HG02642 (cell line): ENCODE results near the gene IL1F10.
"Not testable (repeated sequence)": the region's sequence is repeated elsewhere in the genome, so short reads cannot be mapped to it uniquely, and the experiment has no call there.

Experiments used
- ATAC-seq: cut with Tn5 transposase; IDR thresholded peaks from one replicate; pipeline ENCODE4 v1.9.1; 2021; ENCODE audit warnings: mild to moderate bottlenecking; ENCODE audit not compliant: unreplicated experiment, poor library complexity

Gene IL1F10

GRCh38 chr2:113078350-113078839, 10.6 kb downstream of the IL1F10 start:
- no peak for ATAC-seq

- ATAC-seq: no peak
These were observed 11.4 kb downstream of the IL1F10 start for GRCh38 chr2:113079131-113079530.

- no peak for ATAC-seq
These were observed 12.4 kb downstream of the IL1F10 start for GRCh38 chr2:113080134-113080533.

GRCh38 chr2:113081488-113082210, 13.9 kb downstream of the IL1F10 start:
- no peak for ATAC-seq

- ATAC-seq: no peak
These were observed 15.5 kb downstream of the IL1F10 start for GRCh38 chr2:113083296-113083695.

GRCh38 chr2:113084249-113085000, 16.7 kb downstream of the IL1F10 start:
- no peak for ATAC-seq

- ATAC-seq: no peak
These were observed 17.8 kb downstream of the IL1F10 start for GRCh38 chr2:113085542-113085941.

- ATAC-seq: no peak
These were observed 20.6 kb downstream of the IL1F10 start for GRCh38 chr2:113088213-113088992.

- no peak for ATAC-seq
These were observed 22.1 kb downstream of the IL1F10 start for GRCh38 chr2:113089916-113090315.

GRCh38 chr2:113091231-113091896, 23.6 kb downstream of the IL1F10 start:
- no peak for ATAC-seq

- ATAC-seq: no peak
These were observed 25.3 kb downstream of the IL1F10 start for GRCh38 chr2:113092864-113093612.

GRCh38 chr2:113093613-113093977, 25.8 kb downstream of the IL1F10 start:
- ATAC-seq: no peak

- not testable (repeated sequence) for ATAC-seq
These were observed 28.5 kb downstream of the IL1F10 start for GRCh38 chr2:113096306-113096705.

- ATAC-seq: not testable (repeated sequence)
These were observed 29.3 kb downstream of the IL1F10 start for GRCh38 chr2:113096842-113097618.

GRCh38 chr2:113098041-113098440, 30.3 kb downstream of the IL1F10 start:
- ATAC-seq: peak; percentile 51

- ATAC-seq: no peak
These were observed 30.8 kb downstream of the IL1F10 start for GRCh38 chr2:113098532-113098931.

GRCh38 chr2:113102133-113102532, 34.4 kb downstream of the IL1F10 start:
- ATAC-seq: no peak

GRCh38 chr2:113103277-113103676, 35.5 kb downstream of the IL1F10 start:
- no peak for ATAC-seq

- no peak for ATAC-seq
These were observed 36.4 kb downstream of the IL1F10 start for GRCh38 chr2:113104054-113104611.
